IPS-15b (cell line): Measurements from ENCODE around the gene KRTAP10-1.

Experiments used
- H3K27me3 ChIP-seq: one replicate; pipeline ENCODE4 v1.6.1; 2013; ENCODE audit warnings: low read length; ENCODE audit not compliant: control insufficient read depth, insufficient read depth
- H3K36me3 ChIP-seq: one replicate; pipeline ENCODE4 v1.6.1; 2013; ENCODE audit warnings: low read length; ENCODE audit not compliant: control insufficient read depth, insufficient read depth
- H3K4me1 ChIP-seq: one replicate; pipeline ENCODE4 v1.6.1; 2013; ENCODE audit warnings: mild to moderate bottlenecking, low read length; ENCODE audit not compliant: control insufficient read depth, insufficient read depth
- H3K4me3 ChIP-seq: one replicate; pipeline ENCODE4 v1.5.1; 2013; ENCODE audit warnings: low read depth, low read length
- H3K9ac ChIP-seq: one replicate; pipeline ENCODE4 v1.6.1; 2013; ENCODE audit warnings: low read depth, mild to moderate bottlenecking, low read length
- H3K9me3 ChIP-seq: one replicate; pipeline ENCODE4 v1.6.1; 2013; ENCODE audit warnings: mild to moderate bottlenecking, low read length; ENCODE audit not compliant: control insufficient read depth, insufficient read depth

KRTAP10-1 gene

DNA sequence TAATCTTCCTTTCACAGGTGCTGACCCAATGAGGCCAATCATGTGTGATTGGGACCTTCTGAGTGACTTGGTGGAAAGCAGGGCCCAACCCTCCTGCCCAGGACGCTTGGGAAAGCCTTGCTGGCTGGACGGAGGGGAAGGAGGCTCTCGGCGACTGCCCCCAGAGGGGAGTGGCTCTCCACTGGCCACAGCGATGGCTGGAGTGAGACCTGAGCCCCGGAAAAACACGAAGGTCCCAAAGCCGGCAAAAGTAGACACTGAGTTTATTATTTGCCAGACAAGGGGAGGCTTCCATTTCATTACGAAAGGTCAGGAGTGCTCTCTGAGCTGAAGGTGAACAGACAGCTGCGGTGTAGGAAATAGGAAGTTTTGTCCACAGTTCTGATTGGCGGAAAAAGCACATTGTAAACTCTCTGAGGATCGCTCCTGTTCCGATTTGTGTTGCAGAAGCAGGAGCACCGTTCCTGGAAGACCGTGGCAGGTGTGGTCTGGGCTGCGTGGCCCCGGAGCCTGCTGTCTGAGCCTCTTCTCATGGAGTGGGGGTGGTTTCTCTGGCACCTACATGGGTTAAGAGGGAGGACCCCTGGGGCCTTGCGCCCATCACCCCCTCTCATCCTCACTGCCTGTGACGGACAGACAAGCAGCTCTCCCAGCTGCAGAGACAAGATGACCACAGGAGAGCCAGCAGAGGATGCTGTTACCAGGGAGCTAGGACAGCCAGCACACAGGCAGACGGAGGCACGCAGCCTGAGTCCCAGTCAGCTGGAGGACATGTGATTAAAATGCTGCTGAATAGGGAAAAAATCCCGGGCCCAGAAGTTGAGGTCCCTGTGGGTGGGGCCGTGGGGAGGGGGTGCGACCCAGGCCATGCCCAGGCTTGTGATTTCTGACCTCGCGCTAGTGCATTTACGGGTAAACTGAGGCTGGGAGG, 41.5 kb downstream of the KRTAP10-1 start:
- H3K27me3 ChIP-seq, result no peaks in the 10 kb centered on the region
- H3K36me3 ChIP-seq, result no peaks in the 10 kb centered on the region
- peaks cover 3% of the 10 kb centered on the region for H3K4me1 ChIP-seq
- no peaks in the 10 kb centered on the region for H3K9me3 ChIP-seq
- H3K4me3 ChIP-seq, result no peak overlapping the region
- H3K9ac ChIP-seq, result no peak overlapping the region

DNA sequence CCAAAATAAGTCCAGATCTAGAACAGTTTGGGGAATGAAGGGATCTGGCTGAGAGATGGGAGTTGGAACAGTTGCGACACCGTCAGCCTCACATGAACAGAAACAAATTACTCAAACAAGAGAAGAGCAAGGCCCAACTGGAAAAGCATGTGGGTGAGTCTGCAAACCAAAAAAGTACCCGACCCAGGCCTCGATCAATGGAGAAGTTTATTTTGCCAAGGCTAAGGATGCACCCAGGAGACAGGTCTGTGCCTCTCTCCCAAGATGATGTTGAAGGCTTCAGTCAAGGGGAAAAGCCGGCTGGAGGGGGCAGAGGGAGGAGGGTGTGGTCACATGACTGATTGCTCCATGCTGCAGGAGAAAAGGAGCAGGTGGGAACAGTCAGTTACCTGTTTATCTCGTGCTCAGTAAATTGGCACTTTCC, 42.3 kb downstream of the KRTAP10-1 start:
- Histone ChIP-seq H3K4me1 (peaks cover 3% of the 10 kb centered on the region), H3K9ac (no peak overlapping the region), H3K27me3 (no peaks in the 10 kb centered on the region), H3K4me3 (no peak overlapping the region), H3K36me3 (no peaks in the 10 kb centered on the region), H3K9me3 (peaks cover 8% of the 10 kb centered on the region)

DNA sequence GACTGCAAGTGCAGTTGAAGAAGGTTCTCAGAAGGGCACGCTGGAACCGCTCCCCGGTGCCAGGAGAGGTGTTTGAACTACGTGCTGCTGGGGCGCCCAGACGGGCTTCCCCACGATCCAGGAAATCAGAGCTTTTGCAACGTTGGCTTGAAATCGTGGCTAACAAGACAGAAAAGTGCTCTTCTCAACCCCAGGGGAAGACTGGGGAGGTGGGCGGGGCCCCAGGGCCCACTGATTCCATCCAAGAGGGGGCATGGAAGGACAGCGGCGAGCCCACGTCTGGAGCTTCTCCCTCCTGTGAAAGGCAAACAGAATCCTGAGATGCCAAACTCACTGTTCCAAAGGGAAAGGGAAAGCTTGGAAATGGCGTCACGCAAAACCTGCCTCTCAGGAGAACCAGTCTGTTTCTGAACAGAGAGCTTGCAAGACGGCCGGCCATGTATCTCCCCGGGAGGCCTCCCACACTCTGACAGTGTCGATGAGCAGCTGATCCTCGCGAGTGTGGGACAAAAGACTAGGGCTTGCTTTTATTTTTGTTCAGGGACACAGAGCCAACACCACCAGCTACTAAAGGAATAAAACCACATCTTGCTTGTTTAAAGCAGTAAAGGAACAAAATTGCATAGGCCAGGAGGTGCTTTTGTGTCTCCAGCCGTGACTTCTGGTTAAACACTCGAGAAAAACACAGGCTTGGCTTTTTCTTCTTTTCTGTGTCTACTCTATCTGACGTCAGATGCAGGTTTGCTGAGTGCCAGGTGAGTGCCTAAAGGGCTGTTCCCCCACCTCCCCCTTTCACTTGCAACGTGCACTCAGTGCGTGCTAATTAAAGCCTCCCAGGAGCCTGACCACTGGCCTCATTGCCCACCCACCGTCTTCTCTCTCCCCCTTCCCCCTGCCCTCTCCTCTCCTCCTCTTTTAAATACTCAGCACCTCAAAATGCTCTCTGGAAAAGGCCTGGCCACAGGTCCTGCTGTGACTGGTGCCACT, 43.1 kb downstream of the KRTAP10-1 start:
- no peak overlapping the region for H3K4me3 ChIP-seq
- H3K27me3 ChIP-seq, result no peaks in the 10 kb centered on the region
- no peaks in the 10 kb centered on the region for H3K36me3 ChIP-seq
- no peak overlapping the region for H3K9ac ChIP-seq
- H3K4me1 ChIP-seq, result peaks cover 3% of the 10 kb centered on the region
- peaks cover 16% of the 10 kb centered on the region for H3K9me3 ChIP-seq

DNA sequence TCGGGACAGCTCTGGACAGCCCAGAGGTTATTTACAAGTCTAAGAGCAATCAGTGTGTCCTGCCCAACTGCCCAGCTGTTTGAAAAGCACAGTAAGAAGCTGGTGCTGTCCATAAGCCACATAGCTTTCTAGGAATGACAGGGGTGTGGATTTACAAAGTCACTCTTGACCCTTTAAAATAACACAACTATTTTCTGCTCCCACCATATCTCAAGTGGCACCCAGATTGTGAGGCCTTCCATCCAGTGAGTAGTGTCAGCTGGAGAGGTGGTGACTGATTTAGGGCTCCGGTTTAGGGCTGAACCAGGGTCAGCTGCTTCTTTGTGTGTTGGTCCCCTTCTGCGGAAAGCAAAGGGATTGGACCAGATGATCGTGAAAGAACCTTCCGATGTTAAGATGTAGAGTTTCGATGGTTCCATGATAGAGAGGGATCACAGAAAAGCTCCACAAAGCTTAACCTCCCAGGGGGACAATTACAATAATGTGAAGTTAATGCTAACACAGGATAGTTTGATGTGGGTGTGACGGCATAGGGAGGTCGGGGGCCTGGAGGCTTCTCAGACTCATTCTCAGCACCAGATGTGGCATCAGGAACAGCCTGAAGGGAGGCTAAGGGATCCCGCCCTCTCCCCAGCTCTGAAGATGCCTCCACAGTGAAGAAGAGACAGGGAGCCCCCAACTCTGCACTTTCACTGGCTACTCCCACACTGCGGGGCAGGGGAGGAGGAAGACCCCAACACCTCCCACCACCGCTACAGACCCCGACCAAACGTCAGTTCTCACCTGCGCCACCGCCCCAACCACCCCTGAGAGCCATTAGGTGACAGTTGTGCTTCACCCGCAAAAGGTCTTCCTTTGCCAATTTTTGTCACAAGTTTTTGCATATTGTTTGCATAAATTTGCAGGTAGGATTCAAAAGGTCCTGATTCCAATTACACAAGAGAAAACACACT, 44.1 kb downstream of the KRTAP10-1 start:
- no peak overlapping the region for H3K4me3 ChIP-seq
- H3K36me3 ChIP-seq, result no peaks in the 10 kb centered on the region
- H3K4me1 ChIP-seq, result peaks cover 3% of the 10 kb centered on the region
- H3K9me3 ChIP-seq, result peaks cover 18% of the 10 kb centered on the region
- no peaks in the 10 kb centered on the region for H3K27me3 ChIP-seq
- H3K9ac ChIP-seq, result no peak overlapping the region

DNA sequence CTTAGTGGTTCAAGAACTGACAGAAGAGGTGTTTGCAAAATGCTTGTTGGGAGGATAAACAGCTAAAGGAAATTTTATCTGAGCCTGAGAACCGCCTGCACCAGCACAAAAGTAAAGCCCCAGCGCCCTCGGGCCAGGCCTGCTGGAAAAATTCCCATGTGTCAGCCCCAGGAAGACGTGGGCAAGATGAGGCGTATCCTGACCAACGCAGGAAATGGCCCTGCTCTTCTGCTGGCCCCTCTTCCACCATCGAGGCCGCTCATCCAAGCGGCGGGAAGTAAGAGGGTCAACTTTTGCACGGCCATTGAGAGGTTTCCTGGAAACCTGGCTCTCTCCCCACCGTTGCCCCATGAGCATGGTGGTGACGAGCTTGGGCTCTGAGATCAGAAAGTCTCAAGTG, 45.0 kb downstream of the KRTAP10-1 start:
- H3K27me3 ChIP-seq, result no peaks in the 10 kb centered on the region
- peaks cover 3% of the 10 kb centered on the region for H3K4me1 ChIP-seq
- H3K9me3 ChIP-seq, result peaks cover 18% of the 10 kb centered on the region
- no peak overlapping the region for H3K4me3 ChIP-seq
- H3K36me3 ChIP-seq, result no peaks in the 10 kb centered on the region
- no peak overlapping the region for H3K9ac ChIP-seq

DNA sequence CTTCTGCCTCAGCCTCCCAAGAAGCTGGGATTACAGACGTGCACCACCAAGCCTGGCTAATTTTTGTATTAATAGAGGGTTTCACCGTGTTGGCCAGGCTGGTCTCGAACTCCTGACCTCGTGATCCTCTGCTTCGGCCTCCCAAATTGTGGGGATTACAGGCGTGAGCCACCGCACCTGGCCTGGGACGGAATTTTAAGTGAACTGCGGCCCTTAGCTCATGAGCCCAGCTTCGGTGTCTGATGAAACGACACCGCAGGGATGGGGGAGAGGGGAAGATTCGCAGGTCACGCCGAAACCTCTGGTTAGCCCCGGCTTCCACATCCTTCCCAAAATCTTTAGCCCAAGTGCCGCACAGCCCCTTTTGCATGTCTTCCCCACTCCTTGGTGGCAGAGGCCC, 45.6 kb downstream of the KRTAP10-1 start:
- H3K4me1 ChIP-seq, result peaks cover 3% of the 10 kb centered on the region
- H3K9me3 ChIP-seq, result peaks cover 18% of the 10 kb centered on the region
- no peaks in the 10 kb centered on the region for H3K36me3 ChIP-seq
- no peaks in the 10 kb centered on the region for H3K27me3 ChIP-seq
- no peak overlapping the region for H3K4me3 ChIP-seq
- H3K9ac ChIP-seq, result no peak overlapping the region

DNA sequence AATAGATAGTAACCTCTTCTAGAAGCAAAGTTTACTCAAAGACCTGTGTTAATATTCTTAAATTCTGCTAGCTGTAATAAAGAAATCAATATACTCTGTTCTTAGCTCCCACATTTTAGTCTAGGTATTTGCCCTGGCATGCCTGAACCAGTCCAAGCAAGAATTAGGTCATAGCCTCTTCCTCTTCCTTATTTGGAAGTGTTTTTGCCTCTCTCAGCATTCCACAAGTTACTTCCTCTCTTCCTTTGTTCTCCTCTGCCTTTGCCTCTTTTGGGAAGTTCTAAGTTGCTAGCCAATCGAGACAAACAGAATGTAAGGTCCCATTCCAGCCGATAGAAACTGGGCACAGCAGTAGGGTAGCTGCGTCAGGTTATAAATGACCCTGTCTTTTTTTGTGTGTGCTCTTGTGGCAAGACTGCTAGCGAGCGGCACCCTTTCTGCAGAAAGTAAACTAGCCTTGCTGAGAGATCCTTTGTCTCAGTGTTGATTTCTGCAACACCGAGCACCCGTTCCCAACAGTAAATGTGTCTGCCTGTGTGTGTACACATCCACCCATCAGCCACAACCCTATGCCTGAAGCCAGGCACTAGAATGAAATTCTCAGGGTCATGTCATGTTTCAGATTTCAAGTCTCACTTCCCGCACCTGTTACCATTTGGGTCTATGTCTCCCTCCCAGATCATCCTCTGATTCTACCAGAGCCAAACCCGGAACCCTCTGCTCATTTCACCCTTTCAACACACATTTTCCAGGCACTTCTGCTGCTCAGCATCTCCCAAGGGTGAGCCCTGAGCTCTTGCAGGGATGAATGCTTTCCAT, 47.2 kb downstream of the KRTAP10-1 start:
- Histone ChIP-seq H3K36me3 (no peaks in the 10 kb centered on the region), H3K9ac (no peak overlapping the region), H3K4me1 (peaks cover 3% of the 10 kb centered on the region), H3K9me3 (peaks cover 18% of the 10 kb centered on the region), H3K27me3 (no peaks in the 10 kb centered on the region), H3K4me3 (no peak overlapping the region)

DNA sequence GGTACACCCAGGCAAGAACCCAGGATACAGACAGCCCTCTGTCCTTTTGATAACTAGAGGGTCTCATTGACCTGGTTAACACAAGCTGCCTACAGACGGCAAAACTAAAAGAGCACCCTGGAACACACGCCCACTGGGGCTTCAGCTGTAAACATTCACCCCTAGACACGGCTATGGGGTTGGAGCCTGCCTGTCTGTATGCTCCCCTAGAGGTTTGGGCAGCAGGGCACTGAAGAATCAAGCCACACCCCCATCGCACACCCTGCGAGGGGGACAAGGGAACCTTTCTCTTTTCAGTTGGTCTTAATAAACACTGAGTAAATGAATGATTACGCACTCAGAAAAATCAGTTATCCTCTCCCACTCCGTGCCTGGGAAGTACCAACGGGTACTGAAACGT, 49.2 kb downstream of the KRTAP10-1 start:
- Histone ChIP-seq H3K4me1 (no peaks in the 10 kb centered on the region), H3K9me3 (peaks cover 18% of the 10 kb centered on the region), H3K27me3 (no peaks in the 10 kb centered on the region), H3K36me3 (no peaks in the 10 kb centered on the region), H3K4me3 (no peak overlapping the region), H3K9ac (no peak overlapping the region)

DNA sequence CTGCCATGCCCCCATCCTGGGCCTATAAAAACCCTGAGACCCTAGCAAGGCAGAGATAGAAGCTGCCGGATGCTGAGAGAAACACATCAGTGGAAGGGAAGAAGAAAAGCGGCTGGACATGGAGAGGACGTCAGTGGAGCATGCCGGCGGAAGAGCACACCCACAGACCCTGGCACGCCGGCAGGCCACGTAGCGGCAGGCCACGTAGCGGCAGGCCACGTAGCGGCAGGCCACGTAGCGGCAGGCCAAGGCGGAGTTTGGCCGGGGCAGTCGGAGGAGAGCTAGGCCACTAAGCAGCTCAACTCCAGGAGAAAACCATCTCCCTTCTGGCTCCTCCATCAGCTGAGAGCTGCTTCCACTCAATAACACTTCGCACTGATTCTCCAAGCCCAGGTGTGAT, 49.6 kb downstream of the KRTAP10-1 start:
- no peak overlapping the region for H3K4me3 ChIP-seq
- no peaks in the 10 kb centered on the region for H3K27me3 ChIP-seq
- H3K9ac ChIP-seq, result no peak overlapping the region
- no peaks in the 10 kb centered on the region for H3K36me3 ChIP-seq
- no peaks in the 10 kb centered on the region for H3K4me1 ChIP-seq
- H3K9me3 ChIP-seq, result peaks cover 18% of the 10 kb centered on the region

DNA sequence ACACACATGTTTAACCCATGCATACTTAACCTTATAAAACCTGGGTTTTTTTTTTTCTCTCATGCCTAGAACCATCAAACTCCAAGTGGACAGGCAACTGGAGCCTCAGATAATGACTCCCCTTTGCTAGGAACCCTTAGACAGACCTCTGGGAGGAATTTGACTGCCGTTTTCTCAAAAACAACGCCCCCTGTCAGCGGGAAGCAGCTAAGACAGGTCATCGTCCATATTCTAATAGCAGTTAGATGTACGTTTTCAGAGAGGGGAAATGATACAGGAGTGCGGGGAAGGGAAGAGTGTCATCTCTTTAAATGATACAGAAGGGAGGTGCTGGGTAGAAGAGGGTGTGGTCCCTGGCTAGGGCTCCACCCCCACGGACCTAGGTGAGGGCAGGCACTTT, 50.0 kb downstream of the KRTAP10-1 start:
- peaks cover 18% of the 10 kb centered on the region for H3K9me3 ChIP-seq

More for the DNA sequence above, 50.0 kb downstream of the KRTAP10-1 start:
- Histone ChIP-seq H3K4me3 (no peak overlapping the region), H3K36me3 (no peaks in the 10 kb centered on the region), H3K9ac (no peak overlapping the region), H3K4me1 (no peaks in the 10 kb centered on the region), H3K27me3 (no peaks in the 10 kb centered on the region)
